ENCODE data around the gene CASQ2.

- TF ChIP-seq BCL6 (CRISPR knock-in tag; IDR thresholded peaks at IDR 0.05) (no peak), POLR2AphosphoS5 (IDR thresholded peaks at IDR 0.05; ENCODE audit: control insufficient read depth, insufficient read depth, low read depth, low read length) (no peak)
Measured at GRCh38 chr1:115713906-115714305, 54.6 kb downstream of the CASQ2 start.

Measured in K562 (cell line).